ENCODE results near the gene PNMA5.
A peak's percentile ranks its signal among the peaks of the same experiment; 100 is the strongest.
"Not testable (repeated sequence)": the region's sequence is repeated elsewhere in the genome, so short reads cannot be mapped to it uniquely, and the experiment has no call there.

Gene PNMA5

DNA sequence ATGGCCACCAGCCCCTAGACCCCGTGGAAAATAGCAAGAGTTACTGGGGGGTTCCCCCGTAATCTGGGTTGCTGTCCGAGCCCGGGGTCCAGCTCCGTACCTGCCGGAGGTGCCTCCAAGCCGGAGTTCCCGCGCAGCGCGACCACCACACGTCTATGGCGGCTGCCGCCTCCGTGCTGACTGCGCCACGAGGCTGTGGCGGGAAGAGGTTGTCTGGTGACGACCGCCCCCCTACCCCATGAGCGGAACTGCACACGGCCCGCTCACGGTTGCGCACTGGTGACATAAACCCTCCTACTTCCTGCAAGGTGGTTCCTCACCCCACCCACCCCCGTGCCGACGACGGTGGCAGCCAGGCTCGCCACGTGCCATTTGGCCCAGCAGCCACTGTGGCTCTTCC, at the start of gene PNMA5:
Gene PNMA5 (minus strand): TSS at position 184 of the 400 bp plus-strand sequence. CDS start 2,518 bp downstream, outside the sequence.
- no peak for DNase-seq

DNA sequence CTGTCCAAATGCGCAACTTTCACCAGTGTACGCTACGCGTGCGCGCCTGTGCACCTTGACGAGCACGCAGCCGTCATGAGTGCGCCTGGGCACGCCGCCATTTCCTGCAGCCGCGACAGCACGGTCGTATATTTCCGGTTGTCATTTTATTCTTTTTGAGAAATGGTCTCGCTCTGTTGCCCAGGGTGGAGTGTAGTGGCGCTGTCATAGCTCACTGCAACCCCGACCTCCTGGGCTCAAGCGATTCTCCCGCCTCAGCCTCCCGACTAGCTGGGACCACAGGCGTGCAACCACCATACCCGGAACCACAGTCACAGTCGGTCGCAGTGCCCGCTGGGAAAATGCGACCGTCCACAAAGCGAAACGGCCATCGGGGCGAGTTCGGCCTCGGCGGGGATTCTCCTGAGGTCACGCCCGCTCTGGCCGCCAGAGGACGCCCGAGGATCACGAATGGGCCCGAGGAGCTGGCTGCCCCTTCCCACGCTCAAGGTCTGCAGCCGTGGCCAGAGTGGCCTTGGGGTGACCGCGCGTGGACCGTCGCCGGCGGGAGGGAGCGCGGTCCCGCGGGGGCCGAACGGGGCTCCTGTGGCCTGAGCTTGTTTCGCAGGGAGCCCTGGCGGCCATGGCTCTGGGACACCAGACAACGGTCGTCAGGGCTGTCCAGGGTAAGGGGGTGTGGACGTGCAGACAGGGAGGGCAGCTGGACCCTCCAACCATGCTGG, 38.6 kb upstream of the PNMA5 start:
- peak; percentile 68 for DNase-seq

DNA sequence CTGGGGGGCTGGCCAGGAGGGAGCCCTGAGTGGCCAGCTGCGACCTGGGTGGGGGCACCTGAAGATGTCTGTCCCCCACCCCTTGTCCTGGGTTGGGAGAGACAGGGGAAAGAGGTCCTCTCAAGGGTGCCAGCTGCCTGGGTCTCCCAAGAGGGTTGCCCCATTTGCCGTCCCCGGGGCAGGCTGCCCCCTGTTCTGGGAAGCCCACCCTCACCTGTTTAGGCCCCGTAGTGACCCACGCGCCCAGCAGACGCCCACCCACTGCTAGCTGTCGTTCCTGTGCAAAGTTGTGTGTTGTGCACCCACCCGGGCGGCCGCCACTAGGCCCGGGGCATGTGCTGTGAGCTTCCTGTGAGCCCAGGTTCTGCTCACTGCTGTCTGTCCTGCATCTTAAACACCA, 36.9 kb upstream of the PNMA5 start:
- no peak for DNase-seq

GRCh38 chrX:153029875-153030274, 36.0 kb upstream of the PNMA5 start:
- DNase-seq = no peak

DNA sequence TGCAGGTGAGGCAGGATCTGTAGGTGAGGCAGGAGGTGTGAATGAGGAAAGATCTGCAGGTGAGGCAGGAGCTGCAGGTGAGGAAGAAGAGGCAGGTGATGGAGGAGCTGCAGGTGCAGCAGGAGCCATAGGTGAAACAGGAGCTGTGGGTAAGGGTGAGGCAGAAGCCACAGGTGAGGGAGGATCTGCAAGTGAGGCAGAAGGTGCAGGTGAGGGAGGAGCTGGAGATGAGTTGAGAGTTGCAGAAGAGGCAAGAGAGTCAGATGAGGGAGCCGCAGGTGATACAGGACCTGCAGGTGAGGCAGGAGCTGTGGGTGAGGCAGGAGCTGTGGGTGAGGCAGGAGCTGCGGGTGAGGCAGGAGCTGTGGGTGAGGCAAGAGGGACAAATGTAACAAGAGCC, 35.2 kb upstream of the PNMA5 start:
- no peak for DNase-seq

DNA sequence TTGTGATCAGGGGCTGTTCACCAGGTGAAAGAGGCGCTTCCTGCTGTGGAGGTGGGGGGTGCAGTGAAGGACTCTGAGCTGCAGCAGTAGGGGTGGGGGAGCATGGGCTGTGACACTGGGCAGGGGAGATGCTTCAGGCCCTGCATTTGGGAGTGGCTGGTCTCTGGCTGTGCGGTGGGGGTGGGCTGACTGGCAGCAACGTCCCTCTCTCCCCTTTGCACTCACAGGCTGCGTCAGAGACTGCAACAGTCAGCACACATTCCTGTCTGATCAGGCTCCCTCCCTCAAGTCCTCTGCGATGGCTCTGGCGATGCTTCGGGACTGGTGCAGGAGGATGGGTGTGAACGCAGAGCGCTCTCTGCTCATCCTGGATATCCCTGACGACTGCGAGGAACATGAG, 34.6 kb upstream of the PNMA5 start:
- not testable (repeated sequence) for DNase-seq

GRCh38 chrX:153026501-153026900, 32.6 kb upstream of the PNMA5 start:
- not testable (repeated sequence) for DNase-seq

DNA sequence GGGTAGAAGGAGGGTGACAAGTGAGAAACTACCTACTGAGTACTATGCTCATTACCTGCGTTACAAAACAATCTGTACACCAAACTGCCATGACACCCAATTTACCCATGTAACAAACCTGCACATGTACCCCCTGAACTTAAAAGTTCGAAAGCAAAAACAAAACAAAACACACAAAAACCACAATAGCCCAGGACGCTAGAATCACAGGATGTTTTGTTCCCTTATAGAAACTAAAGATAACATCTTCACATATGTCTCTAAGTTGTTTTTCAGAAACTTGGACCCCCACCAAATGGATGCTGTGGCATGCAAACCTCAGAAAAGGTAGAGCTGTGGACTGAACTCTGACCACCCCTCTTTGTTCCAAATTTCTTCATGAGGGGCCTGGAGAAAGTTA, 25.2 kb upstream of the PNMA5 start:
- DNase-seq = no peak

DNA sequence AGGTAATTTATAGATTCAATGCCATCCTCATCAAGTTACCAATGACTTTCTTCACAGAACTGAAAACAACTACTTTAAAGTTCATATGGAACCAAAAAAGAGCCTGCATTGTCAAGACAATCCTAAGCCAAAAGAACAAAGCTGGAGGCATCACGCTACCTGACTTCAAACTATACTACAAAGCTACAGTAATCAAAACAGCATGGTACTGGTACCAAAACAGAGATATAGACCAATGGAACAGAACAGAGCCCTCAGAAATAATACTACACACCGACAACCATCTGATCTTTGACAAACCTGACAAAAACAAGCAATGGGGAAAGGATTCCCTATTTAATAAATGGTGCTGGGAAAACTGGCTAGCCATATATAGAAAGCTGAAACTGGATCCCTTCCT, 23.3 kb upstream of the PNMA5 start:
- not testable (repeated sequence) for DNase-seq

- no peak for DNase-seq
Measured at GRCh38 chrX:153004780-153005179, 10.9 kb upstream of the PNMA5 start.

DNA sequence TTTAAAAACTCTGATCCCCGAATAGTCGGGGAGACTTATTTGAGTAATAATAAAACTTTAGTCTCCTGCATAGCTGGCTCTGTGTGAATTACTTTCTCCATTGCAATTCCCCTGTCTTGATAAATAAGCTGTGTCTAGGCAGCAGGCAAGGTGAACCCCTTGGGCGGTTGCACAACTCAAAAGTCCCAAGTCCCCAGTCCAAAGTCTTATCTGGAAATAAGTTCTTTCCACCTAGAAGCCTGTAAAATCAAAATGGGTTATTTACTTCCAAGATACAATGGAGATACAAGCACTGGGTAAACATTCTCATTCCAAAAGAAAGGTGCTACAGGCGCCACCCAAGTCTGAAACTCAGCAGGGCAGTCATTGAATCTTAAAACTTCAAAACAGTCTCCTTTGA, 10.1 kb upstream of the PNMA5 start:
- no peak for DNase-seq

DNA sequence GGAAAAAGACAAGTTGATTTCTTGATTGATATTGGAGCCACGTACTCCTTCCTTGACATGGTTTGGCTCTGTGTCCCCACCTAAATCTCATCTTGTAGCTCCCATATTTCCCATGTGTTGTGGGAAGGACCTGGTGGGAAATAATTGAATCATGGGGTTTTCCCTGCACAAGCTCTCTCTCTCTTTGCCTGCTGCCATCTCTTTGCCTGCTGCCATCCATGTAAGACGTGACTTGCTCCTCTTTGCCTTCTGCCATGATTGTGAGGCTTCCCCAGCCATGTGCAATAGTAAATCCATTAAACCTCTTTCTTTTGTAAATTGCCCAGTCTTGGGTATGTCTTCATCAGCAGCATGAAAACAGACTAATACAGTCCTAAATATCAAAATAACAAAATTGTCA, 8.3 kb upstream of the PNMA5 start:
- not testable (repeated sequence) for DNase-seq

DNA sequence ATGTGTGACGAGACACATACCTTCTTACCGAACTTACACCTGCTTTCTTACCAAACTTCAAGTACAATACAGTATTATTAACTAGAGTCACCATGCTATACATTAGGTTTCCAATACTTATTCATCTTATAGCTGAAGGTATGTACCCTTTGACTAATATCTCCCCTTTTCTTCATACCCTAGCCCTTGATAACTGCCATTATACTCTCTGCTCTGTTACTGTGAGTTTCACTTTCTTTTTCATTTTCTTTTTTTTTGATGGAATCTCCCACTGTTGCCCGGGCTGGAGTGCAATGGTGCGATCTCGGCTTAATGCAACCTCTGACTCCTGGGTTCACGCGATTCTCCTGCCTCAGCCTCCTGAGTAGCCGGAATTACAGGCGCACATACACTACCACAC, 3.4 kb upstream of the PNMA5 start:
- no peak for DNase-seq

DNA sequence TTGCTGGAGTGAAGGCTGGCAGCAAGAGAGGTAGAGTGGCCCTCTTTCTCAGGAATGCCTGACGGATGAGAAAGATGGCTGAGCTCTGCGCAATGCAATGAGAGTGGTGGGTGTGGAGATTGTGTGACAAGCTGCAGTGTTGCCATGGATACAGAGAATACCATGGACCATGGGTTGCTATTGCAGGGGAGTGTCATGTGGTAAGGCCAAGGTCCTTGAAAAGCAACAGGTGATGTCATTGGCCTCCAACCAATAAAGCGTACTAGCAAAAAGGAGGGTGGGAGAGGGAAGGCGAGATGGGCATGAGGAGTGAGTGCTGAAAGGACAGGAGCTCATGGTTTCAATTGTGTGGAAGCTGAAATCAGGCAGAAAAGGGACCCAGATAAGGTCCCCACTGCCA, 1.8 kb downstream of the PNMA5 start:
- no peak for DNase-seq

DNA sequence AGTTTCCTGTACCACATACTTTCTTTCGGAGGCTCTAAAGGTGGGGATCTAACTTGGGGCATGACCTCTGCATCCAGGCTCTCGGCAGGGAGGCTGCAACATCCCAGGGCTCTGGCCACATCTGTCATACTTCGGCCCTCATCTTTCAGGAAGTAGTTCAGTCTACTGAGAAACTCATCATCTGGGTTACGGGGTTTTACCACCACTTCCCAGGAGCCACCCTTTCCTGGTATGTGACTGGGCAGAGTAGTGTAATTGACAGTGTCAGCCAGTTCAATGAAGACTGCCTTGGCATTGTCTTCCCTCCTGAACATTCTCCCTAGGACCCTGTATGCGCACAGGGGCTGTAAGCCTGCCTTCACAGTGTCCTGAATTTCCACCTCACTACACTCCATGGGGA, 2.8 kb downstream of the PNMA5 start:
- DNase-seq = no peak

DNA sequence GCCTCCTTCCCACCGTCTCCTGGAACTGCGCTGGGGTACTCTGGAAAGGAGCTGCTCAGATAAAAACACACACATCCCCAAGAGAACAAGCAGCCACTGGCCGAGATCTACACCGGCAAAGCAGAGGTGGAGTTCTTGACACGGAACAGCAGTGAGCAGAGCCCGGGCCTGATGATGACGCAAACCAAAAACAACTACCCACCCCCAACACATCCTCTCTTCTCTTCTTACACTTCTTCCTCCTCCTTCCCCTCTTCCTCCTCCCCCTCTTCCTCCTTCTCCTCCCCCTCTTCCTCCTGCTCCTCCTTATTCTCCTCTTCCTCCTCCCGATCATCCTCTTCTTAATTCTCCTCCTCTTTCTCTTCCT, 4.6 kb downstream of the PNMA5 start:
- no peak for DNase-seq

GRCh38 chrX:152988536-152989291, 5.2 kb downstream of the PNMA5 start:
- no peak for DNase-seq

GRCh38 chrX:152987801-152988200, 6.1 kb downstream of the PNMA5 start:
- DNase-seq = no peak

DNA sequence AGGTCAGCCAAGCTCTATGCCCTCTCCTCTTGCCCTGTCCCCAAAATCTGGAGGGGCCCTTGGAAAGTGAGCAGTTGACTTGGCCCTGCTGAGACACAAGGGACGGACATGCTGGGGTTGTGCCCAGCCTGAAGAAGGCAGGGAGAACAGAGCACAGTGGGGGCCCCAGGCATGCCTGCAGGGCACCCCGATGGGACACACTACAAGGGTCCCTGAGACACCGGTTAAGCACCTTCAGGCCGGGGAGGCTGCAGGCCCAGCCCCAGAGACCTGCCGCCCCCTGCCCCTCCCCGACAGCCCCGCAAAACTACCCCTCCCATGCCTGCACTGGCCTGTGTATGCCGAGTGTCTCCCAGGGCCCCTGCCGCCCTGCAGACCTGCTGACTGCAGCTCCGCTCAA, 6.8 kb downstream of the PNMA5 start:
- not testable (repeated sequence) for DNase-seq

GRCh38 chrX:152985383-152985782, 8.5 kb downstream of the PNMA5 start:
- not testable (repeated sequence) for DNase-seq

DNA sequence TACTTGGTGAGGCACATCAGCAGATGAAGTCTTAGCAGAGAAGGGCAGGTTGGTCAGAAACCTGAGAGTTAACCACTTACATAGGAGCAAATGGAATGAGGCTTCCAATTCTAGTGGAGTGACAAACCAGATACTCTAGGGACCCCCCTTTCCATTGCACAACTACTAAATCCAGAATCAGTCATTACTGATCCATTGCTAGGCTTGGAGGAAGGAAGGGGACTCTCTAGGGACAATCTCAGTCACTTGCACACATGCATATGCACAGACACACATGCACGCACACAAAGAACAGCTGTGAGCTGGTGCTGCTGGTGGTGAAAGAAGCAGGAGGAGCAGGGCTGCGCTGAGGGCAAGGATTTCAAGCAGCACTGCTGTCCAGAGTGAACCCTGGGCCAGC, 25.7 kb downstream of the PNMA5 start:
- no peak for DNase-seq

DNA sequence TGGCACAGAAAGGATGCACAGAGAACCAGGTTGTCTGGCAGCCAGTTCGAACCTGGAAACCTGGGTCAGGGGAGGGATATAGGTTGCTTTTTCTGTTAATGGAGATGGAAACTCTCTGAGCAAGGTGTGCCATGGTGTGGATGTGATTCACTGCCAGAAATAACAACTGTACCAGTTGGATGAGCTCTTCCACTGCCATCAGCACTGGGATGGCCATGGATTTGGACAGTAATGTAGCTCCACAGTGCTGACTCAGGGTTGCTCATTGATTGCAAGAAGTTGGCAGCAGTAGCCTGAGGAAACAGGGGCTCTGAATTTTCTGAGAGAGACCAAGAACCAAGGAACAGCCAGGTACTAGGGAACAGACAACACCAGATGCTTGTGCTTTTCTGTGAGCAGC, 33.8 kb downstream of the PNMA5 start:
- DNase-seq = no peak

DNA sequence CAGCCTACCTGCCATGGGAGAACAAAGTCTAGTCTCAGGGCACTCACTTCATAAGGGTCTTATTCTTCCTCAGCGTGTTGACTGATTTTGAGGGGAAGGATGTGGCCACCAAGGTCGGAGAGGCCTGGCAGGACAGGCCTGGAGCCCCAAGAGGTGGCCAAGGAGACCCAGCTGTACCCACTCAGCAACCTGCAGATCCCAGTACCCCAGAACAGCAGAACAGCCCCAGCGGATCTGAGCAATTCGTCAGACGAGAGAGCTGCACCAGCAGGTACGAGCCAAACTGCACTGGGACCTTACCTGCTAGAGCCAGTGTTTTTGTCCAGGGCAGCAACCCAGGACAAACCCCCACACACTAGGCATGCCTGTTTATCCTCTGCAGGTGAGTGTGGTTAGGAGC, 34.3 kb downstream of the PNMA5 start:
- DNase-seq = no peak

Measured in NCI-H2029 (cell line).